A549 (cell line): ENCODE data around the gene PCSK6. TPM values are rescaled to one million over a fixed set of nuclear protein-coding genes. Genes with fewer than 3 reads are reported as not detected.

Experiments
- ATAC-seq, 2 experiments: fragments of 200-7000 bp in 1 of 2; fragments of >200 bp in 1 of 2; cut with Nextera tagmentation in 1 of 2; cut with Tn5 transposase in 1 of 2; 3 replicates each; pipeline versions ENCODE4 v1.8.0 to v1.9.1; 2018 to 2020; ENCODE audit warnings: mild to moderate bottlenecking in 1 of 2, moderate library complexity in 1 of 2
- CTCF ChIA-PET: fragments of 300-600 bp; sonication (Branson Sonifier 250); formaldehyde crosslinking; extraction: SDS; loops from one replicate; lab custom pipeline; 2021; ENCODE audit warnings: antibody characterized with exemption, inconsistent platforms; lab: Yijun Ruan, JAX
- POLR2A ChIA-PET: fragments of 350-600 bp; formaldehyde crosslinking; extraction: SDS; loops from one replicate; lab custom pipeline; 2021; ENCODE audit warnings: antibody characterized with exemption, inconsistent platforms; lab: Yijun Ruan, JAX
- DNase-seq, 2 experiments: peaks; one replicate each; pipeline versions ENCODE4 v3.0.0 to v3.0.0-alpha.2; 2011 to 2016; ENCODE audit warnings: low read depth in 1 of 2, low spot score in 1 of 2
- FAIRE-seq: peaks from 2 replicates; lab custom pipeline; 2011; peaks lifted over from hg19 to GRCh38; lab: Jason Lieb, UNC
- H3K27ac ChIP-seq, 2 experiments: fragments of >200 bp; sonication (Bioruptor Twin); formaldehyde crosslinking; 3 replicates each; pipeline ENCODE4 v1.5.1; 2016 to 2017
- H3K4me1 ChIP-seq: fragments of >200 bp; sonication (Bioruptor Twin); formaldehyde crosslinking; 3 replicates; pipeline ENCODE4 v1.6.1; 2016
- H3K4me2 ChIP-seq: fragments of >200 bp; sonication (Bioruptor Twin); formaldehyde crosslinking; 3 replicates; pipeline ENCODE4 v1.6.1; 2016
- H3K4me3 ChIP-seq: fragments of >200 bp; sonication (Bioruptor Twin); formaldehyde crosslinking; 3 replicates; pipeline ENCODE4 v1.5.1; 2016
- H3K9me3 ChIP-seq: fragments of >200 bp; sonication (Bioruptor Twin); formaldehyde crosslinking; 3 replicates; pipeline ENCODE4 v1.6.1; 2016
- ATOH8 ChIP-seq: fragments of 250-450 bp; sonication (Bioruptor Pico); IDR thresholded peaks from 2 replicates; pipeline ENCODE4 v1.5.0; 2020; ENCODE audit warnings: low read depth, mild to moderate bottlenecking, moderate library complexity
- CHD2 ChIP-seq: fragments of 150-350 bp; IDR thresholded peaks from 2 replicates; pipeline ENCODE4 v1.6.1; 2014; ENCODE audit warnings: low read length; ENCODE audit not compliant: partially characterized antibody
- CTCF ChIP-seq: fragments of >200 bp; sonication (Bioruptor Twin); formaldehyde crosslinking; IDR thresholded peaks from 3 replicates; pipeline ENCODE4 v1.5.1; 2016
- GATA3 ChIP-seq: IDR thresholded peaks from 2 replicates; pipeline ENCODE4 v1.6.1; 2012; ENCODE audit warnings: borderline replicate concordance
- KDM5A ChIP-seq: fragments of 200-600 bp; sonication (generic); IDR thresholded peaks from 2 replicates; pipeline ENCODE4 v1.6.1; 2016; ENCODE audit warnings: antibody characterized with exemption, mild to moderate bottlenecking
- REST ChIP-seq: fragments of 200-600 bp; sonication (generic); IDR thresholded peaks from 2 replicates; pipeline ENCODE4 v1.6.1; 2016; ENCODE audit warnings: antibody characterized with exemption, mild to moderate bottlenecking, moderate library complexity
- SMC3 ChIP-seq: fragments of >200 bp; sonication (Bioruptor Twin); formaldehyde crosslinking; IDR thresholded peaks from 3 replicates; pipeline ENCODE4 v1.6.1; 2018; ENCODE audit warnings: inconsistent platforms
- TFCP2L1 ChIP-seq: fragments of 250-450 bp; sonication (Bioruptor Pico); IDR thresholded peaks from 2 replicates; pipeline ENCODE4 v1.5.0; 2021; ENCODE audit warnings: mild to moderate bottlenecking
- USF2 ChIP-seq: fragments of 450-650 bp; IDR thresholded peaks from 2 replicates; pipeline ENCODE4 v1.6.1; 2014; ENCODE audit warnings: antibody characterized with exemption
- WGBS: methylation state at CpG from one replicate; pipeline ENCODE4 v1.1.6; 2017; ENCODE audit errors: missing lambda C conversion rate; 5-methylcytosine and 5-hydroxymethylcytosine counted together
- polyA plus RNA-seq, 4 experiments: library from polyadenylated mRNA; depleted of rRNA in 3 of 4; stranded (reverse); fragments of >200 nt; fragmentation: RNase III in 1 of 4; extraction: RNeasy Plus Mini Kit Qiagen cat#74134 plus additional on column Dnase treatment in 1 of 4; gene quantifications; 2 replicates in 3 of 4; 3 replicates in 1 of 4; pipeline ENCODE4 v1.2.3, GENCODE V29; 2011 to 2017

PCSK6 gene
- polyA plus RNA-seq, 2 of the 4 experiments (the other 2 are of a cell fraction) = 10.0 to 15.2 TPM

- TF ChIP-seq ATOH8 (CRISPR knock-in tag) (no peak), TFCP2L1 (CRISPR knock-in tag) (no peak), KDM5A (no peak), CTCF (no peak), SMC3 (no peak)
Measured at GRCh38 chr15:101315736-101316135, 173.8 kb downstream of the PCSK6 start (continued).

GRCh38 chr15:101314336-101315125 lies 175.0 kb downstream of the PCSK6 start:
- Histone ChIP-seq H3K4me3 (no peak overlapping the region), H3K27ac (no peak overlapping the region), H3K4me2 (no peak overlapping the region), H3K9me3 (no peaks in the 10 kb centered on the region), H3K4me1 (no peaks in the 10 kb centered on the region)
- POLR2A ChIA-PET = no interaction called here
- TF ChIP-seq CHD2 (no peak), USF2 (no peak), CTCF (no peak)
- no peak for FAIRE-seq
- 82% methylated on average over 19 of the region's 19 CpGs for WGBS
- CTCF ChIA-PET = interaction anchor here (2.2 to 3.1 kb wide), 3 partner anchors 9 to 327 kb away, joined by 8 to 15 read pairs (median 14); no protein-coding TSS in a partner anchor
- DNase-seq = no peak
- no peak; a peak in 1 of 6 replicates for ATAC-seq

GRCh38 chr15:101313041-101313761 lies 176.3 kb downstream of the PCSK6 start:
- Histone ChIP-seq H3K4me3 (no peak overlapping the region), H3K9me3 (no peaks in the 10 kb centered on the region), H3K4me1 (no peaks in the 10 kb centered on the region), H3K4me2 (no peak overlapping the region), H3K27ac (no peak overlapping the region)
- ATAC-seq (no peak), DNase-seq (no peak), FAIRE-seq (no peak)
- CTCF ChIA-PET = interaction anchor here (0.6 to 1.5 kb wide), 3 partner anchors 10 to 44 kb away, joined by 3 to 4 read pairs (median 3); no protein-coding TSS in a partner anchor
- WGBS = 84% methylated on average over 21 of the region's 21 CpGs
- no peak for TF ChIP-seq GATA3
- no peak for TF ChIP-seq REST
- POLR2A ChIA-PET = no interaction called here
